NCI-H82 treated with DMSO at 0.1 percent for 48 hours (cell line): ENCODE measurements around the gene KRT34.

Experiments
- DNase-seq: peaks from one replicate; lab custom pipeline; 2025; ENCODE audit not compliant: unreplicated experiment; lab: John Stamatoyannopoulos, UW

Gene KRT34

GRCh38 chr17:41333836-41334235 is 48.3 kb downstream of the KRT34 start:
- DNase-seq = no peak

DNA sequence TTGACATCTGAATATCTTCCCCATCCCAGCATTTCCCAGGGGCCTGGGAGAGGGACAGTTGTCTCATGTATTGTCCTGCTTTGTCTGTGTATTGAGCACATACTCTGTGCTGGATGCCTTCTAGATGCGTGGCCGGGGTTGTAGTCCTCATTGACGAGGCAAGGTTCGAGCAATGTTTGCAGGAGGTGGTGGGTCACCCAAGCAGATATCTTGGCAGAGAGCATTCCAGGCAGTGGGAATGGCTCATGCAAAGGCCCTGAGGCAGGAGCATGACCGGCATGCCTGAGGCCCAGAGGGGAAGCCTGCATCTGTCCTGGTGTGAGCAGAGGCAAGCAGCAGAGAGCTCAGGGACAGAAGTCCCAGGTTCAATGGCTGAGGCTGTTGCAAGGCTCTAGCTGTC is 49.0 kb downstream of the KRT34 start:
- no peak for DNase-seq

DNA sequence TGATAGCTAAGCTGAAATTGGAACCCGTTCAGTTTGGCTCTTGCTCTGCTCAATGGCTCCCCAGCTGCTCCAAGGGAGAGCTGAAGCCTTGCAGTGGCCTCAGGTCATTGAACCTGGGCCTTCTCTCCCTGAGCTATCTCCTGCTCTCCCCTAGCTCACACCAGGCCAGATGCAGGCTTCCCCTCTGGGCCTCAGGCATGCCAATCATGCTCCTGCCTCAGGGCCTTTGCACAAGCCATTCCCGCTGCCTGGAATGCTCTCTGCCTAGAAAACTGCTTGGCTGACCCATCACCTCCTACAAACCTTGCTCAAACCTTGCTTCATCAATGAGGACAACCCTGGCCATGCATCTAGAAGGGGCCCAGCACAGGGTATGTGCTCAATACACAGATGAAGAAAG is 49.9 kb downstream of the KRT34 start:
- no peak for DNase-seq

DNA sequence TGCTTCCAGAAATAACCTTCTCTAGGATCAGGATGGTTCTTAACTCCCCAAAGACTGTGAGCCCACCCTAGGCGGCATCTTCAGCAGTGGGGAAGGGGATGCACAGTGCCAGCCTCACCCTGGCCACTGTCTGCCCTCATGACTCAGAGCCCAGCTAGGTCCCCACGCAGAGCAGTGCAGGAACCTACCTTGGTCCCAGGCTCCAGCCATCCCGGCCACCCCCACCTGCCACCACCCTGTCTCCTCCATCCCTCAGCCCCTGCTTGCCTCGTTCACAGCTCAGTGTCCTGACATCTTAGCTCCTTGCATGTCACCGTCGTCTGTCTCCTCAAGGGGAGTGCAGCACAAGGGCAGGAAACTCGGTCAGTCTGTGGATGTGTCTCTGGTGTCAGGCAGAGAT is 50.5 kb downstream of the KRT34 start:
- no peak for DNase-seq

GRCh38 chr17:41329279-41329948 is 52.7 kb downstream of the KRT34 start:
- no peak for DNase-seq

DNA sequence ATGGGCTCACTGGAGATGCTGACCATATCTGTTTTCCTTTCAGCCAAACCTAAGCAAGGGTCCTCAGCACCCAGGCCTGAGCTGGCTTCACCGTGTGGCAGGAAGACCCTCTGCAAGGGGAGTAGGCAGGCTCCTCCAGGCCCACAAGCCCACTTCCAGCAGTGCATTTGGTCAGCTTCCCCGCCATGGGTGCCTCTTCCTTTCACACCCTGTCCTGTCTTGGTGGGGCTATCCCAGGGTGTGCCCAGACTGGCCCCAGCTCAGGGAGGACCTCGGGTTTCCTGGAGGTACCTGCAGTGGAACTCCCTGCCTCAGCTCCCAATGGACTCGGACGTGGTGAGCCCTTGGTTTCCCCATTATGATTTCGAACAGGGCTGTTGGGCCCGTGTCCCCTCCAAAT is 53.9 kb downstream of the KRT34 start:
- DNase-seq = no peak
